SU-DHL-6 (cell line): Measurements from ENCODE around the gene TPMT.

ENCODE experiments used
- H2AFZ ChIP-seq: fragments of 200-600 bp; sonication (generic); 2 replicates; pipeline ENCODE4 v1.6.1; 2014; ENCODE audit warnings: low read depth, mild to moderate bottlenecking, moderate library complexity, mixed read lengths, antibody characterized with exemption, low read length; ENCODE audit not compliant: severe bottlenecking
- H3F3A ChIP-seq: fragments of 200-600 bp; shearing (Covaris generic); 2 replicates; pipeline ENCODE4 v1.6.0; 2016; ENCODE audit warnings: antibody characterized with exemption, mild to moderate bottlenecking; ENCODE audit not compliant: insufficient read depth
- H3K27ac ChIP-seq: fragments of 200-600 bp; sonication (generic); 2 replicates; pipeline ENCODE4 v1.5.1; 2016; ENCODE audit warnings: low read depth, mild to moderate bottlenecking, low read length, moderate library complexity, mixed read lengths
- H3K27me3 ChIP-seq: fragments of 200-600 bp; sonication (generic), shearing (Covaris generic); 2 replicates; pipeline ENCODE4 v1.6.0; 2014; ENCODE audit warnings: mild to moderate bottlenecking, low read length
- H3K36me3 ChIP-seq: fragments of 200-600 bp; sonication (generic); 2 replicates; pipeline ENCODE4 v1.6.1; 2014; ENCODE audit warnings: mild to moderate bottlenecking, low read length, mixed read lengths
- H3K4me2 ChIP-seq: fragments of 300-600, 200-600 bp; shearing (Covaris generic), sonication (generic); 2 replicates; pipeline ENCODE4 v1.6.0; 2014; ENCODE audit warnings: low read length, low read depth, mild to moderate bottlenecking; ENCODE audit not compliant: poor library complexity, severe bottlenecking
- H3K4me3 ChIP-seq: fragments of 200-600 bp; sonication (generic); 2 replicates; pipeline ENCODE4 v1.5.1; 2014; ENCODE audit warnings: antibody characterized with exemption, low read length, mild to moderate bottlenecking, mixed read lengths; ENCODE audit not compliant: insufficient read depth, poor library complexity, severe bottlenecking
- H3K79me2 ChIP-seq: fragments of 200-600 bp; sonication (generic); 2 replicates; pipeline ENCODE4 v1.6.1; 2014; ENCODE audit warnings: mild to moderate bottlenecking, low read length, moderate library complexity; ENCODE audit not compliant: insufficient read depth
- H3K9ac ChIP-seq: fragments of 200-600 bp; sonication (generic); 2 replicates; pipeline ENCODE4 v1.7.0; 2014; ENCODE audit warnings: mild to moderate bottlenecking, low read length
- H3K9me2 ChIP-seq: fragments of 200-600 bp; sonication (generic); replicated peaks from 2 replicates; pipeline ENCODE4 v1.6.1; 2014; ENCODE audit warnings: low read length; ENCODE audit not compliant: insufficient read depth
- H3K9me3 ChIP-seq: fragments of 200-600 bp; sonication (generic); 2 replicates; pipeline ENCODE4 v1.6.1; 2014; ENCODE audit warnings: low read length, mixed read lengths; ENCODE audit not compliant: insufficient read depth
- H4K20me1 ChIP-seq: fragments of 200-600 bp; sonication (generic); 2 replicates; pipeline ENCODE4 v1.6.1; 2014; ENCODE audit warnings: low read depth, mild to moderate bottlenecking, antibody characterized with exemption, low read length, moderate library complexity, mixed read lengths
- EZH2phosphoT487 ChIP-seq: fragments of 200-600 bp; sonication (generic), shearing (Covaris generic); conservative IDR thresholded peaks from 2 replicates; pipeline ENCODE4 v1.6.1; 2018; ENCODE audit warnings: mild to moderate bottlenecking, antibody characterized with exemption, low read length, moderate library complexity, mixed read lengths
- TF ChIP-seq, protein P1 (sequence below): fragments of 200-600 bp; sonication (generic); IDR thresholded peaks from one replicate; pipeline ENCODE4 v1.5.1; 2017; ENCODE audit warnings: antibody characterized with exemption, mild to moderate bottlenecking, low read length, moderate library complexity; ENCODE audit not compliant: insufficient read depth, poor library complexity, severe bottlenecking

The TPMT gene

DNA sequence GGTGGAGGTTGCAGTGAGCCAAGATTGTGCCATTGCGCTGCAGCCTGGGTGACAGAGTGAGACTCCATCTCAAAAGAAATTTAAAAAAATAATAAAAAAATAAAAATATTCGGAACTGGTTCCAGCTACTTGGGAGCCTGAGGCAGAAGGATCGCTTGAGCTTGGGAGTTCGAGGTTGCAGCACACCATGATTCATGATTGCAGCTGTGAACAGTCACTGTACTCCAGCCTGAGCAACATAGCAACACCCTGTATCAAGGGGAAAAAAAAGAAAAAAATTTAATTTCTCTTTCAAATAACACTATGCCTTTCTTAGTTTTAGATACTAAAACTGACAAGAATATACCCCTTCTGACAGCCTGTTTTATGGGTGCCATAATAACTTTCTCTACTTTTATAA is 10.9 kb upstream of the TPMT start:
- Histone ChIP-seq H4K20me1 (no peaks in the 10 kb centered on the region), H3K27me3 (no peaks in the 10 kb centered on the region), H2AFZ (no peak overlapping the region), H3F3A (0 out of 2 replicates have a peak, but pooled peaks cover 4% of the 10 kb centered on the region), H3K27ac (no peak overlapping the region), H3K4me2 (no peak overlapping the region), H3K4me3 (no peak overlapping the region), H3K9ac (no peak overlapping the region), H3K79me2 (no peaks in the 10 kb centered on the region), H3K9me3 (peaks cover 3% of the 10 kb centered on the region; the same call in 1 of the 2 replicates), H3K9me2 (no peaks in the 10 kb centered on the region), H3K36me3 (peaks cover 44% of the 10 kb centered on the region)
- no peak for TF ChIP-seq EZH2phosphoT487
- TF ChIP-seq, protein P1, sequence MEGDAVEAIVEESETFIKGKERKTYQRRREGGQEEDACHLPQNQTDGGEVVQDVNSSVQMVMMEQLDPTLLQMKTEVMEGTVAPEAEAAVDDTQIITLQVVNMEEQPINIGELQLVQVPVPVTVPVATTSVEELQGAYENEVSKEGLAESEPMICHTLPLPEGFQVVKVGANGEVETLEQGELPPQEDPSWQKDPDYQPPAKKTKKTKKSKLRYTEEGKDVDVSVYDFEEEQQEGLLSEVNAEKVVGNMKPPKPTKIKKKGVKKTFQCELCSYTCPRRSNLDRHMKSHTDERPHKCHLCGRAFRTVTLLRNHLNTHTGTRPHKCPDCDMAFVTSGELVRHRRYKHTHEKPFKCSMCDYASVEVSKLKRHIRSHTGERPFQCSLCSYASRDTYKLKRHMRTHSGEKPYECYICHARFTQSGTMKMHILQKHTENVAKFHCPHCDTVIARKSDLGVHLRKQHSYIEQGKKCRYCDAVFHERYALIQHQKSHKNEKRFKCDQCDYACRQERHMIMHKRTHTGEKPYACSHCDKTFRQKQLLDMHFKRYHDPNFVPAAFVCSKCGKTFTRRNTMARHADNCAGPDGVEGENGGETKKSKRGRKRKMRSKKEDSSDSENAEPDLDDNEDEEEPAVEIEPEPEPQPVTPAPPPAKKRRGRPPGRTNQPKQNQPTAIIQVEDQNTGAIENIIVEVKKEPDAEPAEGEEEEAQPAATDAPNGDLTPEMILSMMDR = no peak

DNA sequence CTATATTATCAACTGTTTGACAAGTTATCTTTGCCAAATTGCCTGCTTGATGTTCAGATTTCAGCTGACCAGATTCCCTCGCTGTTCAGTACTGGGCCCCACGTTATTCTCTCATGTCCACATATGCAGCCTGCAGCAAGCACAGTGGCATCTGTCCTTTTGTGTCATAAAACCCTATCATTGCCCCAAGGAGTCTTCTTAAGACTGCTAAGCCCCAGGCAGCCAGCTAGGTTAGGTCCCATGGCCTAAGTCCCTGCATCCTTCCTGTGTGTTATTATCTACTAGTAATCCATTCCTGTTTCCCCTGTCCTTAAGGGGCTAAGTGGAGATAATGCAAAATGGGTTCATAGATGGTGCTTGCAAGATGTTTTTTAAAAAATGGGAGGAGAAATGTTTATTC is 7.5 kb upstream of the TPMT start:
- Histone ChIP-seq H3K27me3 (no peaks in the 10 kb centered on the region), H3K9me2 (no peaks in the 10 kb centered on the region), H3F3A (peaks cover 4% of the 10 kb centered on the region; the same call in 1 of the 2 replicates), H3K9me3 (no peaks in the 10 kb centered on the region), H3K9ac (no peak overlapping the region), H3K79me2 (0 out of 2 replicates have a peak, but pooled peaks cover 5% of the 10 kb centered on the region), H4K20me1 (no peaks in the 10 kb centered on the region), H3K4me2 (no peak overlapping the region), H2AFZ (no peak overlapping the region), H3K27ac (no peak overlapping the region), H3K36me3 (peaks cover 41% of the 10 kb centered on the region), H3K4me3 (no peak overlapping the region)
- TF ChIP-seq, protein P1 = no peak
- TF ChIP-seq EZH2phosphoT487 = no peak

- H3K9me3 ChIP-seq = no peaks in the 10 kb centered on the region
- no peak overlapping the region for H3K4me3 ChIP-seq
- TF ChIP-seq, protein P1 = no peak
- no peak for TF ChIP-seq EZH2phosphoT487
- H3K27me3 ChIP-seq = no peaks in the 10 kb centered on the region
- H3K9ac ChIP-seq = no peak overlapping the region
- H3K27ac ChIP-seq = no peak overlapping the region
- 0 out of 2 replicates have a peak, but pooled peaks cover 5% of the 10 kb centered on the region for H3K79me2 ChIP-seq
- H3K9me2 ChIP-seq = no peaks in the 10 kb centered on the region
- peaks cover 36% of the 10 kb centered on the region for H3K36me3 ChIP-seq
- H4K20me1 ChIP-seq = no peaks in the 10 kb centered on the region
- peaks cover 14% of the 10 kb centered on the region for H3F3A ChIP-seq
- no peak overlapping the region for H2AFZ ChIP-seq
- no peak overlapping the region for H3K4me2 ChIP-seq
Measured at GRCh38 chr6:18161431-18161830, 6.6 kb upstream of the TPMT start.
